NCI-H1105 treated with DMSO at 0.1 percent for 48 hours (cell line): ENCODE measurements around the gene NEUROG3.
"Not testable (repeated sequence)": the region's sequence is repeated elsewhere in the genome, so short reads cannot be mapped to it uniquely, and the experiment has no call there.

Source experiments
- DNase-seq: peaks from one replicate; lab custom pipeline; 2025; lab: John Stamatoyannopoulos, UW

The NEUROG3 gene

DNA sequence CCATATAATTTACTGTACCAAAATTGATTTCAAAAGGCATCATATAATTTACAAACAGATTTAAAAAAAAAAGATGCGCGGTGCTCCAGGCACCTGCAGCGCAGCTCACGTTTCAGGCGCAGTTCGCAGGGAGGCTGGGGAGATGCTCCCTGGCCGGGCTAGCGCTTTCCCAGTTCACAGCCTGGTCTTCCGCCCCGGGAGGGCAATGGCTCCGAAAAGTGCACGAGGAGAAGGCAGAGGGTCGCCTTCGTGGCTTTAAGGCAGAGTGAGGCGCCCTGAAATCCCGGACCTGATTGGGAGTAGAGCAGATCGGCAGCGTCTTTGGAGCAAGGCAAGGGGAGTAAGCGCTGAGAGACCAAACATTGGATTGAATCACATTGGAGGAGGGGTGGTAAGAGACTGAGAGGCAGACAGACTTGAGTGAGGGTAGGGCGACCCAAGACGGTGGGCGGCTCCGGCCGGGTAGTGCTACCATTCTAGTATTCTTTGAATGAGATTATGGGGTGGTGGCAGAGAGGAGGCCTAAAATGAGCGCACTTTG is 1.5 kb downstream of the NEUROG3 start:
- no peak for DNase-seq

DNA sequence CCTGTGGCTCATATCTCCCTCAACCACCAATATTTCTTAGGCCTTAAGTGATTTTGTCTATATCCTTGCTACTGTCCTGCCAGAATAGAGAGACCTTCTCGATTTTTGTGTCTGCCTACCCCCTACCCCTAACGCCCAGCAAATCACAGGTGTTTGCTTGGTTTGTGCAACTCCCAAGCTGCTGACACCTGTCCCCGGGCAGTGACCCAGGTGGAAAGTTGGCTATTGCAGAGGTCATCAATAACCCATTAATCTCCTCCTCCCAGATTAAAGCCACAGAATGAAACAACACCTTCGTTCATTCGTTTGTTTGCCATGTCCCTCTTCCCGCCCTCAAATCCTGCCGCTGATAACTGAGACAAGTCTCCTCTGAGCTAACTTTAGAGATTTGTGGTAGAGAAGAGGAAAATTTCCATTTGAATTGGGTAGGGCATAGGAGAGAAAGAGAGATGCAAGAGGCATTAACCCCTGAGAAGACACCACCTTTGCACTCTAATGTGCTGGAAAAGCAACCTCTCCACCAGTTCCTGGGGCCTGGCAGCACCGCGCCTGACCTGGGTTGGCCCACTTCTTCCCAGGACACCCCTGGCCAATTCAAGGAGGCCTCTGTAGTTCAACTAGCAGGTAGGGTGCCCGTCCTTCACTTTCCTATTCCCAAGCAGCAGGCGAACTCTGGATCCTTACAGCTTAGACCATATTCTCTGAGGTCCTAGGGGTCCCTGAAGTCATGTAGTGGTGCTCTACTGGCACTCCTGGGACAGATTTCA is 3.0 kb downstream of the NEUROG3 start:
- no peak for DNase-seq

DNA sequence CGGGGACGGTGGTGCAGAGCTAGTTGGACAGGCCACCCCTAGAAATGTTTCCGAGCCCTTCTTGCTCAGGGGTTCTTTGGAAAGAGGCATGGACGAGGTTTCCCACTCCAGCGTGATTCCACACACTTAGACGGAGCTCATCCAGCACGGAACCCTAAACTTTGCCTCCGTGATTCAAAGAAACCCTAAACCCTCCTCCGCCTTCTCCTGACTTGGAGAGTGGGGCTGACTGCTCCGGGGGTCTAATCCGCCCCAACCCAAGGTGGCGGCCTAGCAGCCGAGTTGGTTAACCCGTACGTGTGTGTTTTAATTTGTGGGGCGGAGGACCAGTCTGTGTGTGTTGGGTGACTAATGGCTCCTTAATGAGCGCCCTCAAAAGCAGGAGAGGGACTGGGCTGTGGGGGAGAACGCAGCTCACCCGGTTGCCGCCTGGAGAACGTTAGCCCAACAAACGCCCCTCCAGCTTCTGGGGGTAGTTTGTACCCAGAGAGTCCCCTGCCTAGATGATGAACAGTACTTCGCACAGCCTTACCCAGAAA is 3.8 kb downstream of the NEUROG3 start:
- no peak for DNase-seq

DNA sequence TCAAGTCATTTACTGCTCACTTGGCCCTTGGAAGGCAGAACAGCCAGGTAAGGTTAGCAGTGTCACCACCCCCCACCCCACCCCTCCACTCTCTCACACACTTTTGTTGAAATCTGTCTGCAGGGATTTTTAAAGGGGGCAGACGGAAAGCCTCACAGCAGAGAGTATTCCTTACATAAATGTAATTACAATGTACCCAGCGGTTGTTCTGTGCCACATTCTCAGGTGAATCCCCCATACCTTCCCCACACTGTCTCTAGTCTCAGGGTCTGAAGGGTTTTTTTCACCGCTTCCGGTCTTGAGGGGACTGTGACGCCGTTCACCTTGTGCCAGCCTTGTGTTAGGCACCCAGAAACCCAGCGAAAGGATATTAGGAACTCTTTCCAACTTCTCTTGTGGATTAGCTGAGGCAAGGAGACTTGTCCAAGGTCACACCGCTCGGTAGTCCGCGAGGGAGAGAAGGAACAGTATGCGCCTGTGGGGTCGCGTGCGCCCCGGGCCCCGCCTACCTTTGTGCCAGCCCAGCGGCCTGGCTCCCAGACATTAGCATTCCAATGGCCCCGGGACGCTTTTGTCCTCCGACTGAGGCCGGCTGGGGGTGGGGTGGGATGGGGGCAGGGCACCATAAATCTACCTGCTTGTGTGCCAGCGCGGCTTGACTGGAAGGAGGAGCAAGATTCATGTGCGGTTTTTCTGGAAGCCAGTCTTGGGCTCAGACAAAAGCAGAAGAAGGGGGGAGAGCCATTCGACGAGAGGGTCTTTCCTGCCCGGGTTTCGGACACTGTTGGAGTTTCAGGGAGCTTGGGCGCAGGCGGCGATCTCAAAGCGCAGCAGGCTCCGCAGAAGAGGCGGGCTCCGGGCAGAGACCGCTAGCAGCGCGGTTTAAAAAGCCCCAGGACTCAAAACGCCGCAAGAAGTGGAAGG is 4.5 kb downstream of the NEUROG3 start:
- no peak for DNase-seq

DNA sequence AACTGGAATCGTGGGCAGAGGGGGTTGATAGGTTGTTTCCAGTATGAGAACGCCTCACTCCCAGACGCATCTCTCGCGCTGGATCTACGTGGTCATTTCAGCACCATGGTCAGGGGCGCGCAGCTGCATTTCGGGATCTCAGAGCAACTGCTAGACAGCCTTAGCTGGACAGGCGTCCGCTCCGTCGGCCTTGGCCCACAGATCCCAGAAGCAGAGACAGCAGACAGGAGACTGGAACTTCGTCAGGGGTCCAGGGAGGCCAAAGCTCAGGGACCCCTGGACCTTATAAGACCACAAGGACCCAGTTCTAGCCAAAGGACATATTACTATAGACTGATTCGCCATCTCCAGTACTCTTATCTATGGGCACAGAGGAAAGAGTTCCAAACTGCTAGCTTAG is 5.3 kb downstream of the NEUROG3 start:
- DNase-seq = no peak

DNA sequence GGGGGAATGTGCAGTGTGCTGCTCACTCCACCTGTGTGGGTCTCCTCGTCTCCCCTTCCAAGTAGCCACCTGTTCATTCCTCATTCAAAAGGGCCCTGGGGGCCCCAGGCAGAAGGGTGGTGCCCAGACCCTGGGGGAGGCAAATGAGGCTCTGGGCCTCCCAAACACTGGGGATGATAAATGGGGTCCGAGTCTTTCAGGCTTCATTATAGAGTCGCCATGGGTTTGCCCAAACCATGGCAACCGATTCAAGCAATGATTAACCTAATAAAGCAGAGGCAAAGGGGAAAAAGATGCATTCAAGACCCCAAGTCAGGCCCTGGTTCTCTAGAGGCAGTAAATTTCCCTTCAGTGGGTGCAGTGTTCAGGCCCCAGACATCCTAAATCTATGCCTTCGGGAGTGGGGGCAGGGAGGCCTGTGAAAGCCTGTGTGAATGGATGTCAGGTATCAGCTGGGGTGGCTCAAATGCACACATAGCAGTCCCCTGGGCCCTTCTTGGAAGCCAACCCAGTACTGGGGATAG is 10.4 kb downstream of the NEUROG3 start:
- no peak for DNase-seq

DNA sequence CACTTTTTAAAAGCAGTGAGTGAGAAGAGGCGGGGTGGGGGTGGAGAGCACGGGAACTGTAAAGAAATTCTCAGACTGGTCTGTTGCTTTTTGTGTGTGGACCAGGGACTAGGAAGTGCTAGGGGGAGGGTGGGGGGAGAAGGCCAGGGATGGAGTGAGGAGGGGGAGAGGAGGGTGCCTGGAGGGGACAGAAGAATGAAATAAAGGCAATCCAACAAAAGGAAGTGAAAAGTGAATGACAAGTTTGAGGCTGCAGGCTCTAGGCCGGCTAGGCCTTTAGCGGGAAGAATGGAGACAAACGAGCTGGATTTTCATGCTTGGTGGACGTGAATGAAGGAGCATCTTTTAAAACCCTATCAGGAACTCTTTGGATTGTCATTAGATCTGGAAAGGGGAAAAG is 13.7 kb downstream of the NEUROG3 start:
- DNase-seq = no peak

DNA sequence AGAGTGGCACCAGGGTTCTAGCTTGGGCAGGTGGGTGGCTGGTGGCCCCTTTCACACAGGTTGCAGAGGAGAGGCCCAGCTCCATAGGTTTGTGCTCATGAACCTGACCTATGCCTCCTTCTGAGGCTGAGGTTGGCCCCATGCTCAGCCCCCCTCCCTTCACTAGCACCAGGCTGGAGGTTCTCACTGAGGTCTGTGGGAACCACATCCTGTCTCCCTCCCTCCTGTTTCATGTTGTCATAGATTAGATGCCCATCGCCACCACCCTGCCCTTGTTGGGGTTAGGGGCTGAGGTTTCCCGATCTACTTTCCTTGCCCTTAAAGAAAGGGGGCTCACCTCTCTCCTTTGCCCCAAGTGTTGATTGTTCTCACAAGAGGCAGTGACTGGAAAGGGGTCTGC is 14.7 kb downstream of the NEUROG3 start:
- DNase-seq = no peak

DNA sequence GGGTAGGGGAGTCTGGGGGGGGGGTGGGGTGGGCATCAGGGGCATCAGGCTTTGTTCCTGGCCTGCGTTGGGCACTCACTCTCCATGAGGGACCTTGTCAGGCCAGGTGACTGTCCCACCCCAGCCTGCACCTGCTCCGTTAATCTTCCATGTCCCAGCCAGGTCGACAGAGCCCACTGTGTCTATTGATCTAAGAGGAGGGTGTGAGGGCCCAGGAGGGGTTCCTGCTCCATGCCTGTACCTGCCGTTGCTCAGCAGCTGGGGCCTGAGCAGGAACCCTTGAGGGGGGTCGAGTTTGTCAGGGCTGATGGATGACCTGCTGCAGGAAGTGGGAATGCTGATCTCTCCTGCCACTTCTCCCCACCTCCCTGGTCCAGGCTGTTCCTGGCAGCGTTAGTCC is 18.6 kb downstream of the NEUROG3 start:
- no peak for DNase-seq

DNA sequence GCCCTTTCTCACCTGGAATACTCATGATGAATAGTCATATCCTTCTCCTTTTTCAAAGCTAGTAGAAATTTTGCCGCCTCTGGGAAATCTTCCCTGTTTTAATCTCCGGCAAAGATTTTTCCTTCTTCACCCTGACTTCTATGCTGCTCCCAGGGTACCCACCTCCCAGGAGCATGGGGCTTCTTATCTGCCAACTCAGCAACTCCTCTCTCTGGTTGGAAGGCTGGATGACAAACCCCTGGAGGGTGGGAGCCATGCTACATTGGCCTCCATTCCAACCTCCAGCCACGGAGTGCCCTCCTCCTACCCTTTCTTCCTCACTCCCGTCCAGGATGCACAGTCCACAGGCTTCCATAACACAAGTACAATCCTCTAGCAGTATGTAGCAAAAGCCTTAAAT is 19.9 kb downstream of the NEUROG3 start:
- no peak for DNase-seq

DNA sequence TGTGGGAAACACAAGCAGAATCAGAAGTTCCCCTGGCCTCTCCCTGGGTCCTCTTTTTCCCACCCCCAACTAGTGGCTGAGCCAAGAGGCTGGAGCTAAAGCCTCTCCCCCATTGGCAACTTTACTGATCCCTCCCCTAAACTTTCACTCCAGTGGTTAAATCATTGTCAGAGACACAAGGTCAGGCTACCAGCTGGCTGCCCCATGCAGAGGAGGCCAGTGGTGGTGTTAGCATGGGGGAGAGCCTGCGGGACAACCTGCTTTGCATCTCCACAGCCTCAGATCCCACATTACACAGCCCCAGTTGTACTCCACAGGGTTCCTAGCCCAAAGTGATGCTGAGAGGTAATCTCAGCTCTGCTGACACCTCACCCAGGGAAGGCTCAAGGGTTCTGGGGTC is 21.0 kb downstream of the NEUROG3 start:
- DNase-seq = no peak

DNA sequence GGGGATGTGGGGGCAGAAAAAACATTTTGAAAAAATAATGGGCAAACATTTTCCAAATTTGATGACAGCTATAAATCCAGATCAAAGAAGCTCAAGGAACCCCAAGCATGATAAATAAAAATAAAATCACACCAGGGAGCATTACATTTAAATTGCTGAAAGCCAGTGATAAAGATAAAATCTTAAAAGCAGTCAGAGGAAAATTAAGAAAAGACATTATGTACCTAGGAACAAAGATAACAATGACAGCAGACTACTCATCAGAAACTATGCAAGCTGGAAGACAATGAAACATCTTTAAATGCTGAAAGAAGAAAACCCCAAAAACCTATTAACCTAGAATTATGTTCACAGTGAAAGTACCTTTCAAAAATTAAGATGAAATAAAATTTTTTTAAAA is 23.3 kb downstream of the NEUROG3 start:
- DNase-seq = peak; percentile 21

DNA sequence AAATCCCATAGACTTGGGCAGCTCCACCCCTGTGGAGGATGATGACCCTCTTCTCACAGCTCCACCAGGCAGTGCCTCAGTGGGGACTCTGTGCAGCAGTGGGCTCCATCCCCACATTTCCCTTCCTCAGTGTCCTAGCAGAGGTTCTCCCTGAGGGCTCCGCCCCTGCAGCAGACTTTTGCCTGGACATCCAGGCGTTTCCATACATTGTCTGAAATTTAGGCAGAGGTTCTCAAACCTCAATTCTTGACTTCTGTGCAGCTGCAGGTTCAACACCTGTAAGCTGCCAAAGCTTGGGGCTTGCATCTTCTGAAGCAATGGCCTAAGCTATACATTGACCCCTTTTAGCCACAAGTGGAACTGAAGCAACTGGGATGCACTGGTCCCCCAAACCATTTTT is 31.8 kb downstream of the NEUROG3 start:
- no peak for DNase-seq

DNA sequence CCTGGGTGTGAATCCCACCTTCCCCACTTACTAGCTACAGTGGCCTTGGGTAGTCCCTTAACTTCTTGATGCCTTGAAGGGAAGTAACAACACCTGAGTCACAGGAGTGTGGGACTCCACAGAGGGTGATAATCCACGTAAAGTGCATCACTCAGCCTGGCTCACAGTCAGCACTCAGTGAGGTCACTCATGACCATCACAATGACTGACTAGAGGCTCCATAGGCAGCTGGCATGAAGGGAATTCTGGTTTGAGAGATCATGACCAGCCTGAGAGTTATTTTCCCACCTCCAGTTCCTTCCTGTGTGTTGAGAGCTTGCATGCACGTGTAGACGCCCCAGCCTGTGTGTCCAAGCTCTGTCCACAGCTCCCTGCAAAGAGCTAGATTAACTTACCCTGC is 34.8 kb downstream of the NEUROG3 start:
- no peak for DNase-seq

DNA sequence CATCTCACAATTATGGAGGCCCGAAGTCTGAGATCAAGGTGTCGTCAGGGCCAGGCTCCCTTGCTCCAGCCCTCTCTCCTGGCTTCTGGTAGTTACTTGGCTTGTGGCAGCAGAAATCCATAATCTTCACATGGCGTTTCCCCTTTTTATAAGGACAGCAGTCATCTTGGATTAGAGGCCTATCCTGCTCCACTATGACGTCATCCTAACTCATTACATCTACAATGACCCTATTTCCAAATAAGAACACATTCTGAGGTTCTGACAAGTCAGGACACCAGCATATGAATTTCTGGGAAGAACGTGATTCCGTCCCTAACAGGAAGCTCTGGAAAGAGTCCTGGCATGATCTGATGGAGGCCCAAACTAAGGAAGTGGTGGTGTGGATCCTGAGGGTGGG is 35.8 kb downstream of the NEUROG3 start:
- DNase-seq = no peak

DNA sequence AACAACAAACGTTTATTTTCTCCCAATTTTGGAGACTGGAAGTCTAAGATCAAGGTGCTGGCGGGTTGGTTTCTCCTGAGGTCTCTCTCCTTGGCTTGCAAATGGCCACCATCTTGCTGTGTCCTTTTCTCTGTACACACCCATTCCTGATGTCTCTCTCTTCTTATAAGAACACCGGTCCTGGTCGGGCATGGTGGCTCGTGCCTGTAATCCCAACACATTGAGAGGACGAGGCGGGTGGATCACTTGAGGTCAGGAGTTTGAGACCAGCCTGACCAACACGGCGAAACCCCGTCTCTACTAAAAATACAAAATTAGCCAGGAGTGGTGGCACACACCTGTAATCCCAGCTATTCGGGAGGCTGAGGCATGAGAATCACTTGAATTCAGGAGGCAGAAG is 36.7 kb downstream of the NEUROG3 start:
- not testable (repeated sequence) for DNase-seq

DNA sequence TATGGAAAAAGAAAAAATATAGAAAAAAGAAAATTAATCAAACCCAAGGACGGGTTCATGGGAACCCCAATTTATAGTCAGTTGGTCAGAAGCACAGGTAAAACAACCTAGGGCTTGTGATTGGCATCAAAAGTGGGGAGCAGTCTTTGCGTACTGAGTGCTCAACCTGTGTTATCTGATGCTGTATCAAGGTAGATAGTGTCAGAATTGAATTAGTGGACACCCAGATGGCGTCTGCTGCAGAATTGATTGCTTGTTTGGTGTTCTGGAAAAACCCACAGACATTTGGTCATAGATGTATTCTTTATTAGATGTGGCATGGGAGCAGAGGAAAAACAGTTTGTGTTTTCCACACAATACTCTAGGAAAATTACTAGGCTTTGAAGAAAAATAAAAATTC is 39.6 kb downstream of the NEUROG3 start:
- no peak for DNase-seq

DNA sequence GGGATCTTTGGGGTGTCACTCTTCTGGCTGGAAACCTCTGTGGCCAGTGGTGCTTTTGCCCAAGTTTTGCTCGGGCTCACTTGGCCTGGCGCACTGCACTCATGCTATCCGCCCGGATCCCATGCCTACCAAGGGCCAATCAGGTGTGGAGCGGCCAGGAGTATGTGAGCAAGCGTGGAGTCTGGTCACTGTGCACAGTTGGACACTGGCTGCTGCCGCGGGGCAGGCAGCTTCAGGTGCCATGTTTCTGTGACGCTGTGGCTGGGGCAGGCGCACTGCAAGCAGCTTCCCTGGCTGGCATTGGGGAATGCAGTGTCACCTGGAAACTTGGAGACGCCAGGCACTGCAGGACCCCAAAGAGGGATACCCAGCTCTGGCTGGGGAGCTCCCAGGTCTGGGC is 45.3 kb downstream of the NEUROG3 start:
- DNase-seq = no peak
